Kidney (tissue), 14 donors: ENCODE measurements around the gene IL1RAPL2. TPM values are rescaled to one million over a fixed set of nuclear protein-coding genes. Genes with fewer than 3 reads are reported as not detected.

Experiments
- DNase-seq, 5 donors: peaks; one replicate each; pipeline ENCODE4 v3.0.0-alpha.2; 2013 to 2020
- FAIRE-seq: peaks from 2 replicates; lab custom pipeline; 2012; peaks lifted over from hg19 to GRCh38; lab: Jason Lieb, UNC
- H3K27ac ChIP-seq, 2 donors: one replicate each; pipeline ENCODE4 v1.7.0; 2013; ENCODE audit warnings: low read depth in 2 of 2, low read length in 2 of 2, inconsistent platforms in 1 of 2
- H3K27me3 ChIP-seq: one replicate; pipeline ENCODE4 v1.7.1; 2013; ENCODE audit warnings: low read length, inconsistent platforms; ENCODE audit not compliant: control insufficient read depth, insufficient read depth
- H3K36me3 ChIP-seq, 3 donors: one replicate each; pipeline versions ENCODE4 v1.7.0 to v1.7.1; 2013; ENCODE audit warnings: low read length in 3 of 3, control low read depth in 1 of 3, inconsistent platforms in 1 of 3; ENCODE audit not compliant: insufficient read depth in 3 of 3, control insufficient read depth in 2 of 3
- H3K4me1 ChIP-seq, 3 donors: one replicate each; pipeline versions ENCODE4 v1.7.0 to v1.7.1; 2013; ENCODE audit warnings: low read length in 3 of 3, inconsistent platforms in 1 of 3, low read depth in 1 of 3; ENCODE audit not compliant: control insufficient read depth in 2 of 3, insufficient read depth in 2 of 3
- H3K4me3 ChIP-seq, 3 donors: one replicate each; pipeline versions ENCODE4 v1.7.0 to v1.8.1; 2013; ENCODE audit warnings: low read length in 3 of 3, control low read depth in 1 of 3, inconsistent platforms in 1 of 3
- H3K9ac ChIP-seq, 3 donors: one replicate each; pipeline versions ENCODE4 v1.7.0 to v1.7.1; 2013; ENCODE audit warnings: low read length in 3 of 3, control low read depth in 1 of 3, inconsistent platforms in 1 of 3
- H3K9me3 ChIP-seq, 3 donors: one replicate each; pipeline versions ENCODE4 v1.7.0 to v1.7.1; 2013; ENCODE audit warnings: low read length in 3 of 3, control low read depth in 1 of 3, inconsistent platforms in 1 of 3; ENCODE audit not compliant: control insufficient read depth in 2 of 3, insufficient read depth in 1 of 3
- CTCF ChIP-seq: IDR thresholded peaks from 3 replicates; pipeline ENCODE4 v1.5.1; 2012; ENCODE audit warnings: mild to moderate bottlenecking, moderate library complexity, borderline replicate concordance; ENCODE audit not compliant: insufficient read depth; ENCODE audit errors: extremely low read depth
- intact Hi-C: fragments of 100-400 bp; cut with DNase I; formaldehyde crosslinking; loops from one replicate; pipeline ENCODE4 v1.11.1; 2022
- polyA plus RNA-seq: library from polyadenylated mRNA; stranded (reverse); fragments of 350-450 nt; fragmentation: Illumina TruSeq; extraction: RNeasy Lipid Tissue Mini Kit (QIAGEN cat#74804); gene quantifications from one replicate; pipeline ENCODE4 v1.2.3, GENCODE V29; 2014; ENCODE audit warnings: low read depth, low replicate concordance; ENCODE audit not compliant: insufficient read depth
- total RNA-seq: library from RNA; stranded (reverse); fragmentation: NEBNext Ultra II Directional; extraction: Animal tissue kit (Norgen Biotek cat#: 25700); gene quantifications from one replicate; pipeline ENCODE4 v1.2.1, GENCODE V29; 2021
- donor health status: control.
- donor health status: control.
- donor health status: control.
- donor health status: control.
- donor health status: control.
- donor health status: DM: yes; HTN: yes; CAD: no.
- donor health status: Normal renal cell carcinoma (clear cell type).

IL1RAPL2 gene
- total and polyA plus RNA-seq, 2 donors from 2014 or later, result 0.13 to 0.25 TPM

GRCh38 chrX:104566681-104567501 is 892 bp downstream of the IL1RAPL2 start:
- Histone ChIP-seq H3K9ac (no peak overlapping the region), H3K27me3 (peaks cover 26% of the 10 kb centered on the region), H3K9me3 (no peaks in the 10 kb centered on the region), H3K36me3 (no peaks in the 10 kb centered on the region), H3K4me3 (peak overlapping the region; percentile 11 to 55 (median 55)), H3K27ac (no peak overlapping the region), H3K4me1 (no peaks in the 10 kb centered on the region)
- FAIRE-seq, result no peak
- intact Hi-C loops, result no loop called here
- no peak for TF ChIP-seq CTCF
- peak in 4 of 5 donors; percentile 13 to 33 (median 20) for DNase-seq

DNA sequence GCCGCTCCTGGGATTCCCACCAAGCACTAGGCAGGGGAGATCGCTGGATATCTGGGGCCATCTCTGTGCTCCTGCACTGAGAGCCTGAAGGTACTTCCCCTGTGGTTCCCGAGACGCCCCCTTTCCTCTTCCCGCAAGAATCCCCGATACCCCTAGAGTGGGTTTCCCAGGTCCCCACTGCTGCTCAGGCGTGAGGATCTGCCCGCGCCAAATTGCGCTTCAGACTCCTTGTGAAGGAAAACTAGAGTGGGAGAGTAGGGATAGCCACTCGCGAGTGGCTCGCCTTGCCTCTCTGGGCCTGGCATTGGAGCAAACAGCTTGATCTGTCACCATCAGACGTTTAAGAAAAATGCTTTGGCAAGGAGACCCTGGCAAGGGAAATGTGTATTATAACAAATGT is 1.5 kb downstream of the IL1RAPL2 start:
- FAIRE-seq (no peak), DNase-seq (peak in 1 of 5 donors; percentile 4)
- Histone ChIP-seq H3K27me3 (peaks cover 26% of the 10 kb centered on the region), H3K27ac (no peak overlapping the region), H3K9me3 (no peaks in the 10 kb centered on the region), H3K4me1 (no peaks in the 10 kb centered on the region), H3K4me3 (peak overlapping the region in 1 of 3 donors; percentile 55), H3K9ac (no peak overlapping the region), H3K36me3 (no peaks in the 10 kb centered on the region)
- TF ChIP-seq CTCF, result no peak
- intact Hi-C loops, result no loop called here

- Histone ChIP-seq H3K9ac (no peak overlapping the region), H3K36me3 (no peaks in the 10 kb centered on the region), H3K27ac (no peak overlapping the region), H3K4me3 (no peak overlapping the region), H3K9me3 (no peaks in the 10 kb centered on the region), H3K27me3 (peaks cover 26% of the 10 kb centered on the region), H3K4me1 (no peaks in the 10 kb centered on the region)
- intact Hi-C loops, result no loop called here
- FAIRE-seq (no peak), DNase-seq (peak in 2 of 5 donors; percentile 1 to 3)
- TF ChIP-seq CTCF, result no peak
Measured at GRCh38 chrX:104568304-104568915, 2.4 kb downstream of the IL1RAPL2 start.
